Measurements from ENCODE around the gene KCNV2.

- TF ChIP-seq CTCF (conservative IDR thresholded peaks at IDR 0.05; ENCODE audit: low read depth in 2 of 2) (no peak), REST (IDR thresholded peaks at IDR 0.05; ENCODE audit: unreplicated experiment) (no peak)
Observed at GRCh38 chr9:2691626-2692025, 25.7 kb upstream of the KCNV2 start.

Data from GM23338 (cell line).